Kidney (tissue), 14 donors: ENCODE data around the gene LARGE1. TPM values are rescaled to one million over a fixed set of nuclear protein-coding genes. Genes with fewer than 3 reads are reported as not detected.

Source experiments
- DNase-seq, 5 donors: peaks; one replicate each; pipeline ENCODE4 v3.0.0-alpha.2; 2013 to 2020
- FAIRE-seq: peaks from 2 replicates; lab custom pipeline; 2012; peaks lifted over from hg19 to GRCh38; lab: Jason Lieb, UNC
- H3K27ac ChIP-seq, 2 donors: one replicate each; pipeline ENCODE4 v1.7.0; 2013; ENCODE audit warnings: low read depth in 2 of 2, low read length in 2 of 2, inconsistent platforms in 1 of 2
- H3K27me3 ChIP-seq: one replicate; pipeline ENCODE4 v1.7.1; 2013; ENCODE audit warnings: low read length, inconsistent platforms; ENCODE audit not compliant: control insufficient read depth, insufficient read depth
- H3K36me3 ChIP-seq, 3 donors: one replicate each; pipeline versions ENCODE4 v1.7.0 to v1.7.1; 2013; ENCODE audit warnings: low read length in 3 of 3, control low read depth in 1 of 3, inconsistent platforms in 1 of 3; ENCODE audit not compliant: insufficient read depth in 3 of 3, control insufficient read depth in 2 of 3
- H3K4me1 ChIP-seq, 3 donors: one replicate each; pipeline versions ENCODE4 v1.7.0 to v1.7.1; 2013; ENCODE audit warnings: low read length in 3 of 3, inconsistent platforms in 1 of 3, low read depth in 1 of 3; ENCODE audit not compliant: control insufficient read depth in 2 of 3, insufficient read depth in 2 of 3
- H3K4me3 ChIP-seq, 3 donors: one replicate each; pipeline versions ENCODE4 v1.7.0 to v1.8.1; 2013; ENCODE audit warnings: low read length in 3 of 3, control low read depth in 1 of 3, inconsistent platforms in 1 of 3
- H3K9ac ChIP-seq, 3 donors: one replicate each; pipeline versions ENCODE4 v1.7.0 to v1.7.1; 2013; ENCODE audit warnings: low read length in 3 of 3, control low read depth in 1 of 3, inconsistent platforms in 1 of 3
- H3K9me3 ChIP-seq, 3 donors: one replicate each; pipeline versions ENCODE4 v1.7.0 to v1.7.1; 2013; ENCODE audit warnings: low read length in 3 of 3, control low read depth in 1 of 3, inconsistent platforms in 1 of 3; ENCODE audit not compliant: control insufficient read depth in 2 of 3, insufficient read depth in 1 of 3
- CTCF ChIP-seq: IDR thresholded peaks from 3 replicates; pipeline ENCODE4 v1.5.1; 2012; ENCODE audit warnings: mild to moderate bottlenecking, moderate library complexity, borderline replicate concordance; ENCODE audit not compliant: insufficient read depth; ENCODE audit errors: extremely low read depth
- intact Hi-C: fragments of 100-400 bp; cut with DNase I; formaldehyde crosslinking; loops from one replicate; pipeline ENCODE4 v1.11.1; 2022
- polyA plus RNA-seq: library from polyadenylated mRNA; stranded (reverse); fragments of 350-450 nt; fragmentation: Illumina TruSeq; extraction: RNeasy Lipid Tissue Mini Kit (QIAGEN cat#74804); gene quantifications from one replicate; pipeline ENCODE4 v1.2.3, GENCODE V29; 2014; ENCODE audit warnings: low read depth, low replicate concordance; ENCODE audit not compliant: insufficient read depth
- total RNA-seq: library from RNA; stranded (reverse); fragmentation: NEBNext Ultra II Directional; extraction: Animal tissue kit (Norgen Biotek cat#: 25700); gene quantifications from one replicate; pipeline ENCODE4 v1.2.1, GENCODE V29; 2021
- donor health status: control.
- donor health status: control.
- donor health status: control.
- donor health status: control.
- donor health status: control.
- donor health status: DM: yes; HTN: yes; CAD: no.
- donor health status: Normal renal cell carcinoma (clear cell type).

LARGE1 gene
- total and polyA plus RNA-seq, 2 donors from 2014 or later, result 5.0 to 22.9 TPM

GRCh38 chr22:33962409-33962808, 42.1 kb upstream of the LARGE1 start:
- no peaks in the 10 kb centered on the region for H3K4me1 ChIP-seq
- intact Hi-C loops, result no loop called here
- no peak overlapping the region for H3K27ac ChIP-seq
- DNase-seq (no peak), FAIRE-seq (no peak)
- no peaks in the 10 kb centered on the region for H3K9me3 ChIP-seq
- no peak overlapping the region for H3K4me3 ChIP-seq
- TF ChIP-seq CTCF, result no peak
- H3K27me3 ChIP-seq, result no peaks in the 10 kb centered on the region
- H3K9ac ChIP-seq, result no peak overlapping the region
- no peaks in the 10 kb centered on the region for H3K36me3 ChIP-seq

DNA sequence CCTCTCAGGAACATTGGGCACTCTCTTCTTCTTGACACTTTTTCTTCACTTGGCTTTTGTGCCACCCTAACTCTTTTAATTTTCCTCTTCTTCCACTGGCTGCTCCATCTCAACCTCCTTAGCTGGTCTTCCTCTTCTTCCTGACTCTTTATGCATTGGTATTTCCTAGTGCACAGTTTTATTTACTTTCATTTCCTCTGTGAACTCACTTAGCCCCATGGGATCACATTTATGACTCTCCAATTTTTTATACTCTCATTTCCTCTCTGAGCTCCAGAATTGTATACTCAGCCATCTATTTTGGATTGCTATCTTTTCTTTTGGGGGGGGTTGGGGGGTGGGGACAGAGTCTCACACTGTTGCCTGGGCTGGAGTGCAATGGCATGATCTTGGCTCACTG, 38.5 kb upstream of the LARGE1 start:
- H3K27ac ChIP-seq, result no peak overlapping the region
- no peak overlapping the region for H3K9ac ChIP-seq
- FAIRE-seq (no peak), DNase-seq (peak in 1 of 5 donors; percentile 24)
- H3K4me3 ChIP-seq, result no peak overlapping the region
- intact Hi-C loops, result no loop called here
- H3K9me3 ChIP-seq, result no peaks in the 10 kb centered on the region
- no peaks in the 10 kb centered on the region for H3K27me3 ChIP-seq
- no peaks in the 10 kb centered on the region for H3K36me3 ChIP-seq
- no peak for TF ChIP-seq CTCF
- H3K4me1 ChIP-seq, result no peaks in the 10 kb centered on the region

DNA sequence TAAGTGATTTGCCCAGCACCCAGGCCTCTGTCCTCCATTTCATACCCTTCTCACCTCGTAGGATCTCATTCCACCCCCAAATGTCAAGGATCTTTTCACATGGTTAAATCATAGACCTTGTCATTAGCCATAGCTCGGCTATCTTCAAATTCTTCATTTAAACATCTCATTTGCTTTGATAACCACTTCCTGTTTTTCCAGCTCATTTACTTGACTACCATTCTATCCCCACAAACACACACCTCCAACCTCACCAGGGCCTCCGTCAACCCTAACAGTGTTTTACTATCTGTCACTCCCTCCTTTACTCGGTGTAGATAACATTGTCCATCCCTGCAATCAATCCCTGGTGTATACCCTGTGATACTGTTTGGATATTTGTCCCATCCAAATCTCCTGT, 36.8 kb upstream of the LARGE1 start:
- TF ChIP-seq CTCF, result no peak
- H3K4me3 ChIP-seq, result no peak overlapping the region
- H3K36me3 ChIP-seq, result no peaks in the 10 kb centered on the region
- intact Hi-C loops, result no loop called here
- no peak overlapping the region for H3K27ac ChIP-seq
- no peaks in the 10 kb centered on the region for H3K4me1 ChIP-seq
- FAIRE-seq (no peak), DNase-seq (peak in 1 of 5 donors; percentile 2)
- H3K9ac ChIP-seq, result no peak overlapping the region
- H3K27me3 ChIP-seq, result no peaks in the 10 kb centered on the region
- H3K9me3 ChIP-seq, result no peaks in the 10 kb centered on the region

GRCh38 chr22:33952776-33953175, 32.5 kb upstream of the LARGE1 start:
- H3K9me3 ChIP-seq, result no peaks in the 10 kb centered on the region
- H3K9ac ChIP-seq, result no peak overlapping the region
- H3K27me3 ChIP-seq, result no peaks in the 10 kb centered on the region
- FAIRE-seq (no peak), DNase-seq (no peak)
- no peak overlapping the region for H3K4me3 ChIP-seq
- H3K27ac ChIP-seq, result no peak overlapping the region
- intact Hi-C loops, result no loop called here
- no peaks in the 10 kb centered on the region for H3K36me3 ChIP-seq
- no peak for TF ChIP-seq CTCF
- H3K4me1 ChIP-seq, result no peaks in the 10 kb centered on the region
